ENCODE data around the gene ANKRD30B.

Gene ANKRD30B, protein sequence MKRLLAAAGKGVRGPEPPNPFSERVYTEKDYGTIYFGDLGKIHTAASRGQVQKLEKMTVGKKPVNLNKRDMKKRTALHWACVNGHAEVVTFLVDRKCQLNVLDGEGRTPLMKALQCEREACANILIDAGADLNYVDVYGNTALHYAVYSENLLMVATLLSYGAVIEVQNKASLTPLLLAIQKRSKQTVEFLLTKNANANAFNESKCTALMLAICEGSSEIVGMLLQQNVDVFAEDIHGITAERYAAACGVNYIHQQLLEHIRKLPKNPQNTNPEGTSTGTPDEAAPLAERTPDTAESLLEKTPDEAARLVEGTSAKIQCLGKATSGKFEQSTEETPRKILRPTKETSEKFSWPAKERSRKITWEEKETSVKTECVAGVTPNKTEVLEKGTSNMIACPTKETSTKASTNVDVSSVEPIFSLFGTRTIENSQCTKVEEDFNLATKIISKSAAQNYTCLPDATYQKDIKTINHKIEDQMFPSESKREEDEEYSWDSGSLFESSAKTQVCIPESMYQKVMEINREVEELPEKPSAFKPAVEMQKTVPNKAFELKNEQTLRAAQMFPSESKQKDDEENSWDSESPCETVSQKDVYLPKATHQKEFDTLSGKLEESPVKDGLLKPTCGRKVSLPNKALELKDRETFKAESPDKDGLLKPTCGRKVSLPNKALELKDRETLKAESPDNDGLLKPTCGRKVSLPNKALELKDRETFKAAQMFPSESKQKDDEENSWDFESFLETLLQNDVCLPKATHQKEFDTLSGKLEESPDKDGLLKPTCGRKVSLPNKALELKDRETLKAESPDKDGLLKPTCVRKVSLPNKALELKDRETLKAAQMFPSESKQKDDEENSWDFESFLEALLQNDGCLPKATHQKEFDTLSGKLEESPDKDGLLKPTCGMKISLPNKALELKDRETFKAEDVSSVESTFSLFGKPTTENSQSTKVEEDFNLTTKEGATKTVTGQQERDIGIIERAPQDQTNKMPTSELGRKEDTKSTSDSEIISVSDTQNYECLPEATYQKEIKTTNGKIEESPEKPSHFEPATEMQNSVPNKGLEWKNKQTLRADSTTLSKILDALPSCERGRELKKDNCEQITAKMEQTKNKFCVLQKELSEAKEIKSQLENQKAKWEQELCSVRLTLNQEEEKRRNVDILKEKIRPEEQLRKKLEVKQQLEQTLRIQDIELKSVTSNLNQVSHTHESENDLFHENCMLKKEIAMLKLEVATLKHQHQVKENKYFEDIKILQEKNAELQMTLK (N-terminal part only)

DNA sequence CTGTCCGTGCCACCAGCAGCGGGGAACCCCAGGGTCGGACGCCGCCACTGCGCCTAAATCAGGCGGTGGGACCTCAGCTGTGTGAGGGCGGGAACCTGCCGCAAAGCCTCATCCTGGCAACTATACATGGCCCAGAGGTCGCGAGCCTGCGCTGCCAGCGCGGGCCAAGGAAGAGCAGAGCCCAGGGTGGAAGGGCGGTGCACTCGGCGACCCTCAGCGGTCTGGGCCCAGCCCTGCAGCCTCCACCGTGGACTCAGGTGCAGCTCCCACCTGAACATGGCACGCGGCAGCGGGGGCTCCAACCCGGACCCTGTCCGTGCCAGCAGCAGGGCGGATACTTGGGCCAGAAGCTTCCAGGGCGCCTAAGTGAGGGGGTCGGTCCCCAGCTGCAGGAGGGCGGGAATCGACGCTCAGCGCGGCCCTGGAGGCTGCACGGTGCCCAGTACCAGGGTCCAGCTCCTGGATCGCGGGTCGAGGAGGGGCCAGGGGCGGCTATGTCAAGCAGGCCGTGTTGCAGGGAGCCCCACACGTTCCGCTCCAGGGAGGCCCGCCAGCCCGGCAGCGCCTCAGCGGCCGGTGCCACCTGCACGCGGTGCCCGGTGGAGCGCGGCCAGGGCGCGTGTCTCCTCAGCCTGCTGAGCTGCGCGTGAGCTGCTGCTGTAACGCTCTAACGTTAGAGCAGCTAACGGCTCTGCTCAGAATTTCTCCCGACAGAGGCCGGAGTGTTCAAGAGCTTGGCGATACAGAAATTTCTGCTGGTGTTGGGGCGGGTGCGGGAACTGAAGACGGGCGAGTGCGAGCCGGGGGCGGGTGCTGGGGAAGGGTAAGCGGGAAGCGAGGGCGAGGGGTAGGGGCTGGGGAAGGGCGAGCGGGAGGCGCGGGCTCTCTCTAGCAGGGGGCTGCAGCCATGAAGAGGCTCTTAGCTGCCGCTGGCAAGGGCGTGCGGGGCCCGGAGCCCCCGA lies at the start of gene ANKRD30B:
Gene ANKRD30B (plus strand): TSS at position 660 of the 962 bp plus-strand sequence. CDS start 248 bp downstream, at position 908.
- TF ChIP-seq YY1 (IDR thresholded peaks at IDR 0.05; ENCODE audit: low read depth) (no peak), EGR1 (IDR thresholded peaks at IDR 0.05) (no peak), EP300 (IDR thresholded peaks at IDR 0.05; ENCODE audit: borderline replicate concordance) (no peak), CREB1 (IDR thresholded peaks at IDR 0.05; ENCODE audit: low read depth) (no peak), ZBTB7A (IDR thresholded peaks at IDR 0.05; ENCODE audit: low read depth) (no peak), TEAD4 (IDR thresholded peaks at IDR 0.05) (no peak), TCF12 (IDR thresholded peaks at IDR 0.05; ENCODE audit: low read depth) (no peak), CEBPB (IDR thresholded peaks at IDR 0.05) (no peak), REST (IDR thresholded peaks at IDR 0.05; ENCODE audit: low read depth) (no peak), FOXM1 (IDR thresholded peaks at IDR 0.05; ENCODE audit: borderline replicate concordance, low read depth) (no peak), NFIC (IDR thresholded peaks at IDR 0.05) (no peak)
- TF ChIP-seq, protein P1, sequence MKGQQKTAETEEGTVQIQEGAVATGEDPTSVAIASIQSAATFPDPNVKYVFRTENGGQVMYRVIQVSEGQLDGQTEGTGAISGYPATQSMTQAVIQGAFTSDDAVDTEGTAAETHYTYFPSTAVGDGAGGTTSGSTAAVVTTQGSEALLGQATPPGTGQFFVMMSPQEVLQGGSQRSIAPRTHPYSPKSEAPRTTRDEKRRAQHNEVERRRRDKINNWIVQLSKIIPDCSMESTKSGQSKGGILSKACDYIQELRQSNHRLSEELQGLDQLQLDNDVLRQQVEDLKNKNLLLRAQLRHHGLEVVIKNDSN (IDR thresholded peaks at IDR 0.05), result no peak

- peak; percentile 51; the same call in 1 of the 2 replicates for TF ChIP-seq REST (IDR thresholded peaks at IDR 0.05; ENCODE audit: low read depth)
These were observed 26.4 kb upstream of the ANKRD30B start for GRCh38 chr18:14721569-14721968.

DNA sequence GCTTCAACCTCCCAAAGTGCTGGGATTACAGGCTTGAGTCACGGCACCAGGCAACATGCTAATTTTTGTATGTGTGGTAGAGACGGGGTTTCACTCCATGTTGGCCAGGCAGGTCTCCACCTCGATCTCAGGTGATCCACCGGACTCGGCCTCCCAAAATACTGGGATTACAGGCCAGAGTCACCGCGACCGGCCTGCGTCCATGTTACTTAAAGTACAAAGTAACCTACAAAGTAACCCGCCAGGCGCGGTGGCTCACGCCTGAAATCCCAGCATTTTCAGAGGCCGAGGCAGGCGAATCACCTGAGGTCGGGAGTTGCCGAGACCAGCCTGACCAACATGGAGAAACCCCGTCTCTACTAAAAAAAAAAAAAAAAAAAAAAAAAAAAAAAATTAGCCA lies 1.1 kb upstream of the ANKRD30B start:
- TF ChIP-seq TEAD4 (IDR thresholded peaks at IDR 0.05) (no peak), CEBPB (IDR thresholded peaks at IDR 0.05) (no peak), TAF1 (IDR thresholded peaks at IDR 0.05; ENCODE audit: low read depth) (no peak), EGR1 (IDR thresholded peaks at IDR 0.05) (no peak), FOXM1 (IDR thresholded peaks at IDR 0.05; ENCODE audit: borderline replicate concordance, low read depth) (no peak), ZBTB7A (IDR thresholded peaks at IDR 0.05; ENCODE audit: low read depth) (no peak)

GRCh38 chr18:14748496-14748895 lies 524 bp downstream of the ANKRD30B start:
- TF ChIP-seq, protein P1 (IDR thresholded peaks at IDR 0.05), result no peak
- TF ChIP-seq FOXM1 (IDR thresholded peaks at IDR 0.05; ENCODE audit: borderline replicate concordance, low read depth) (no peak), CREB1 (IDR thresholded peaks at IDR 0.05; ENCODE audit: low read depth) (no peak), TAF1 (IDR thresholded peaks at IDR 0.05; ENCODE audit: low read depth) (no peak), NFIC (IDR thresholded peaks at IDR 0.05) (no peak), MAX (IDR thresholded peaks at IDR 0.05) (no peak), EGR1 (IDR thresholded peaks at IDR 0.05) (no peak), CEBPB (IDR thresholded peaks at IDR 0.05) (no peak)

DNA sequence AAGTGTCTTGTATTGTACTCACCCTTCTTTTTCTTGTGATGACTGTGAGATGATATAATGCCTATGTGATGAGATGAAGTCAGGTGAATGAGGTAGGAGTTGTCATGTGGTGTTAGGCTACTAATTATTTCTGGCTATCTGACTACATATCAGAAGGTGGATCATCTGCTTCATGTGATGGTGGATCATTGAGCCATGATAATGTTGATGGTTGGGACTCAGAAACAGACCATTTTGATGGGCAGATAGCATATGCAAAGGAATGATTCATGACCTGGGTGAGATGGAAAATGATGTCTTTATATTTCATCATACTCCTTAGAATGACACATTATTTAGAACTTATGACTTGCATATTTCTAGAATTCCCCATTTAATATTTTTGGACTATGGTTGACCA lies 19.5 kb downstream of the ANKRD30B start:
- TF ChIP-seq TAF1 (IDR thresholded peaks at IDR 0.05; ENCODE audit: low read depth), result no peak
